HG03097 (cell line): ENCODE measurements around the gene IGF2R.
A peak's percentile ranks its signal among the peaks of the same experiment; 100 is the strongest.
"Not testable (repeated sequence)": the region's sequence is repeated elsewhere in the genome, so short reads cannot be mapped to it uniquely, and the experiment has no call there.

Source experiments
- ATAC-seq: cut with Tn5 transposase; IDR thresholded peaks from one replicate; pipeline ENCODE4 v1.9.1; 2021; ENCODE audit not compliant: unreplicated experiment, low FRiP score

Gene IGF2R

GRCh38 chr6:159968295-159969203, at the start of gene IGF2R:
TSS of gene IGF2R (plus strand) at chr6:159969082. CDS start at chr6:159969247, 165 bp downstream.
- peak; percentile 75 for ATAC-seq

- ATAC-seq: no peak
Observed at GRCh38 chr6:159919800-159920199, 49.1 kb upstream of the IGF2R start.

DNA sequence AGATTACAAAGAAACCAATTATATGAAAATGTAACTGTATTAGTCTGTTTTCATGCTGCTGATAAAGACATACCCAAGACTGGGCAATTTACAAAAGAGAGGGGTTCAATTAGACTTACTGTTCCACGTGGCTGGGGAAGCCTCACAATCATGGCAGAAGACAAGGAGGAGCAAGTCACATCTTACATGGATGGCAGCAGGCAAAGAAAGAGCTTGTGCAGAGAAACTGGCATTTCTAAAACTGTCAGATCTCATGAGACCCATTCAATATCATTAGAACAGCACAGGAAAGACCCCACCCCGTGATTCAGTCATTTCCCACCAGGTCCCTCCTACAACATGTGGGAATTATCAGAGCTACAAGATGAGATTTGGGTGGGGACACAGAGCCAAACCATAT, 44.7 kb upstream of the IGF2R start:
- ATAC-seq: not testable (repeated sequence)

- ATAC-seq: no peak
Observed at GRCh38 chr6:159926542-159927203, 42.2 kb upstream of the IGF2R start.

GRCh38 chr6:159929819-159930218, 39.1 kb upstream of the IGF2R start:
- ATAC-seq: no peak

DNA sequence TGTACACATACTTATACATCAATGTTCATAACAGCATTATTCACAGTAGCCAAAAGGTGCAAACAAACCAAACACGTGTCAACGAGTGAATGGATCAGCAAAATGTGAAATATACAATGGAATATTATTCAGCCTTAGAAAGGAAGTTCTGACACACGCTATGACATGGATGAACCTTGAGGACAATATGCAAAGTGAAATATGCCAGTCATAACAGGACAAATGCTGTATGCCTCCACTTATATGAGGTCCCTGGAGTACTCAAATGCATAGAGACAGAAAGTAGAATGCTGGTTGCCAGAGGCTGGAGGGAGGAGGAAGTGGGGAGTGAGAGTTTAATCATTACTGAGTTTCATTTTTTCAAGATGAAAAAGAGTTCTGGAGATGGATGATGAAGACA, 37.8 kb upstream of the IGF2R start:
- ATAC-seq: peak; percentile 95

- ATAC-seq: no peak
Observed at GRCh38 chr6:159931846-159932245, 37.0 kb upstream of the IGF2R start.

- no peak for ATAC-seq
Observed at GRCh38 chr6:159933077-159933476, 35.8 kb upstream of the IGF2R start.

GRCh38 chr6:159934181-159934580, 34.7 kb upstream of the IGF2R start:
- no peak for ATAC-seq

- no peak for ATAC-seq
Observed at GRCh38 chr6:159935065-159935464, 33.8 kb upstream of the IGF2R start.

DNA sequence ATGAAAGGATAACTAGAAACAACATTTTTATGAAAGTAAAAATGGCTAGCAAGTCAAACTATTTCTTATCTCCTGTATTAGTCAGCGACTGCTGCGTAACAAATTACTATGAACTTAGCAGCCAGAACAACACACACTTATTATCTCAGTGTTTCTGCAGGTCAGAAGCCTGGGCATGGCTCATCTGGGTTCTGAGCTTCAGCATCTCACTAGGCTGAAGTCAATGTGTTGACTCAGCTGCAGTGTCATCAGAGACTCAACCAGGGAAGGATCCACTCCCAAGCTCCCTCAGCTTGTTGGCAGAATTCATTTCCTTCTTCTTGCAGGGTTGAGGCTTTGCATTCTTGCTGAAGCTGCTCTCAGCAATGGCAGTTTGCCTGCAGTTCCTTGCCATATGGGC, 33.2 kb upstream of the IGF2R start:
- no peak for ATAC-seq

GRCh38 chr6:159939591-159940016, 29.3 kb upstream of the IGF2R start:
- ATAC-seq: no peak

- peak; percentile 73 for ATAC-seq
Observed at GRCh38 chr6:159941286-159942113, 27.4 kb upstream of the IGF2R start.

- ATAC-seq: no peak
Observed at GRCh38 chr6:159943101-159943632, 25.7 kb upstream of the IGF2R start.

- ATAC-seq: no peak
Observed at GRCh38 chr6:159943968-159944598, 24.8 kb upstream of the IGF2R start.

DNA sequence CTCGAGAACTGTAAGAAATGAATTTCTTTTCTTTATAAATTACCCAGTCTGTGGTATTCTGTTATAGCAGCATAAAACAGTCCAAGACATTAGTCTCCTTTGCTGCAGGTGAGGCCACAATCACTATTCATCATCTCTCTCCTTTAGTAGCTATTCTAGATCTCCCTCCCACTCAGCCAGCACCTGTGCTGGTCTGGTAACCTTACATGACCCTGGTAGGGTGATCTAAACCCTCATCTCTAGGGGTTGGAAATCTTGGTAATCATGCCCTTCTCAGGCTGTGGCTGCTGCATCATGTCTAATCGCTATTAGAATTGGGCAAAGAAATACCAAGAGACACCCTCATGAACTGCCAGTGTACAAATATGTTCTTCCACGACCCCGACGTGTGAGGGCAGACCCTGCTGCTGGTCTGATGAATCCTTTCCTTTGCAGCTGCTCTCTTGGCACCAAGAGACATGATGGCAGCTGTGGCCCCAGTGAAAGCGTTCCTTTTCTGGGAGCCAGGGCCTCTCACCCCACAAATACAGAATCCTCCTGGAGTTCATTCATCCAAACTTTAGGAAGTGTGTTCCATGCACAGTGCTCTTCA, 23.0 kb upstream of the IGF2R start:
- ATAC-seq: no peak

DNA sequence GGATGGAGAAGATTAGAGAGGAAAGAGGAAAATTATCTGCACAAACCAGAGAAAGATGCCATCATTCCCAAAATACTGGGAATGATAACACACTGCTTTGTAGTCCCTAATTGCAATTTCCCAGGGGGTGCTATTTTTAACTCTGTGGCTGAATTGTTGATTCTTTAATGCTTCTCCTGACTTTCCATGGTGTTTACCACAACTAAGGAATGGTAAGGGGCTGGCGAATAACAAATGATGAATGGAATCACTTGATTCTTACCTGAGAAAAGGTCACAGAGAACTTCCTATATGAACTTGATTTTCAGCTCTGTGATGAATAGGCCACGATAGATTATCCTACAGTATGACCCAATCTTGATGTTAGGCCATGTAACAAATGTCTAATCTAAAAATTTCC, 22.0 kb upstream of the IGF2R start:
- ATAC-seq: no peak

DNA sequence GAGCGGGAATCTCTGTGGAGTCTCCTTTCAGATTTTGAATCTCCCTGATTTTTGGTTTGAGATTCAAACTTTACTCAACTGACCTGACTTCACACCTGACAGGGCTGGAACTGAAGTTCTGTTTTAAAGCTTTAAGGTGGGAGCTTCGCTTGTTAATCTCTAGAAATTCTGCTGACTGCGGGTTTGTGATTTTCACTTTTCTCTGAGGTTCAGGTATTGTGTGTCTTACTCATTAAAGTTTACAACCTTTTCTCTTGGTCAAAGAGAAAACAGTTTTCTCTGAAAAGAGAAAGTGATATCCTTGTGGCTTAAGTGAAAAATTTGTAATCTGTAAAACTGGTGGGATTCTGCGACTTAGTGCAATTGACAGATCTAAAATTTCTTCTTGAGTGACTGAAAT, 20.7 kb upstream of the IGF2R start:
- no peak for ATAC-seq

GRCh38 chr6:159951772-159952171, 17.1 kb upstream of the IGF2R start:
- ATAC-seq: no peak
